Stomach smooth muscle (tissue), 2 donors: ENCODE measurements around the gene ARPP21.

Experiments used
- H3K27ac ChIP-seq: one replicate; pipeline ENCODE4 v1.7.0; 2013; ENCODE audit warnings: mild to moderate bottlenecking, low read length, inconsistent platforms
- H3K27me3 ChIP-seq, 2 donors: one replicate each; pipeline ENCODE4 v1.7.0; 2013; ENCODE audit warnings: low read length in 2 of 2; ENCODE audit not compliant: insufficient read depth in 2 of 2, control insufficient read depth in 1 of 2
- H3K36me3 ChIP-seq, 2 donors: one replicate each; pipeline ENCODE4 v1.7.0; 2013; ENCODE audit warnings: low read length in 2 of 2; ENCODE audit not compliant: control insufficient read depth in 2 of 2, insufficient read depth in 2 of 2
- H3K4me1 ChIP-seq: one replicate; pipeline ENCODE4 v1.7.0; 2013; ENCODE audit warnings: low read length; ENCODE audit not compliant: control insufficient read depth, insufficient read depth
- H3K4me3 ChIP-seq, 2 donors: one replicate each; pipeline ENCODE4 v1.7.0; 2013; ENCODE audit warnings: low read length in 2 of 2
- H3K9ac ChIP-seq, 2 donors: one replicate each; pipeline ENCODE4 v1.7.0; 2013; ENCODE audit warnings: low read length in 2 of 2, mild to moderate bottlenecking in 1 of 2
- H3K9me3 ChIP-seq, 2 donors: one replicate each; pipeline ENCODE4 v1.7.0; 2013; ENCODE audit warnings: low read length in 2 of 2; ENCODE audit not compliant: control insufficient read depth in 2 of 2
- donor health status: healthy.
- donor health status: Pancreatic carcinoma.

Gene ARPP21

GRCh38 chr3:35639254-35640186 lies at the start of gene ARPP21:
Gene ARPP21 (plus strand): TSS chr3:35639525. CDS start chr3:35681752, 42,227 bp downstream.
- Histone ChIP-seq H3K4me3 (peak within 1 kb of the TSS; percentile 71 to 80), H3K36me3 (no peaks in the 10 kb centered on the region), H3K9me3 (no peaks in the 10 kb centered on the region), H3K27me3 (peaks cover 8 to 21% of the 10 kb centered on the region in 2 donors), H3K27ac (no peak within 1 kb of the TSS), H3K4me1 (peaks cover 7% of the 10 kb centered on the region), H3K9ac (no peak within 1 kb of the TSS)

- H3K27ac ChIP-seq = no peak overlapping the region
- no peaks in the 10 kb centered on the region for H3K9me3 ChIP-seq
- H3K27me3 ChIP-seq = no peaks in the 10 kb centered on the region
- H3K4me3 ChIP-seq = no peak overlapping the region
- no peaks in the 10 kb centered on the region for H3K36me3 ChIP-seq
- H3K9ac ChIP-seq = no peak overlapping the region
- H3K4me1 ChIP-seq = no peaks in the 10 kb centered on the region
These were observed 46.6 kb upstream of the ARPP21 start for GRCh38 chr3:35592589-35593295.

DNA sequence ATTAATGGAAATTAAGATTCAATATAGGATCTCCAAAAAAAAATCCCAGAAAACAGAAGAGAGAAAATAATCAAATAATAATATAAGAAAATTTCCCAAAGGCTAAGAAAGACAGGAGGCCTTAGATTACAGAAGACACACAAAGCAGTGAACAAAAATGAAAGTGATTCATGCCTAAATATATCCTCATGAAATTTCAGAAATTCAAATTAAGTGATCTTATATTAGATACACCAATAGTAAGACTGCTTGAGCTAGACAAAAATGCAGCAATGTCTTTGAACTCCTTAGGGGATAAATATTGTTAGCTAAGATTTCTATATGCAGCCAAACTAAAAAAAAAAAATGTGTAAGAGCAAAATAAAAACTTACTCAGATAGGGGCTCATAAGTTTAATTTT lies 44.6 kb upstream of the ARPP21 start:
- H3K4me3 ChIP-seq = no peak overlapping the region
- H3K27ac ChIP-seq = no peak overlapping the region
- H3K9ac ChIP-seq = no peak overlapping the region
- no peaks in the 10 kb centered on the region for H3K27me3 ChIP-seq
- H3K36me3 ChIP-seq = no peaks in the 10 kb centered on the region
- H3K4me1 ChIP-seq = no peaks in the 10 kb centered on the region
- no peaks in the 10 kb centered on the region for H3K9me3 ChIP-seq

GRCh38 chr3:35596335-35596995 lies 42.9 kb upstream of the ARPP21 start:
- H3K9ac ChIP-seq = no peak overlapping the region
- no peaks in the 10 kb centered on the region for H3K4me1 ChIP-seq
- H3K9me3 ChIP-seq = no peaks in the 10 kb centered on the region
- no peak overlapping the region for H3K27ac ChIP-seq
- H3K27me3 ChIP-seq = no peaks in the 10 kb centered on the region
- no peak overlapping the region for H3K4me3 ChIP-seq
- no peaks in the 10 kb centered on the region for H3K36me3 ChIP-seq

- no peaks in the 10 kb centered on the region for H3K27me3 ChIP-seq
- H3K4me3 ChIP-seq = no peak overlapping the region
- no peaks in the 10 kb centered on the region for H3K4me1 ChIP-seq
- no peak overlapping the region for H3K27ac ChIP-seq
- no peaks in the 10 kb centered on the region for H3K9me3 ChIP-seq
- H3K9ac ChIP-seq = no peak overlapping the region
- no peaks in the 10 kb centered on the region for H3K36me3 ChIP-seq
These were observed 41.8 kb upstream of the ARPP21 start for GRCh38 chr3:35597490-35597889.

GRCh38 chr3:35598804-35599203 lies 40.5 kb upstream of the ARPP21 start:
- H3K9ac ChIP-seq = no peak overlapping the region
- no peak overlapping the region for H3K27ac ChIP-seq
- no peaks in the 10 kb centered on the region for H3K9me3 ChIP-seq
- H3K4me3 ChIP-seq = no peak overlapping the region
- no peaks in the 10 kb centered on the region for H3K4me1 ChIP-seq
- no peaks in the 10 kb centered on the region for H3K27me3 ChIP-seq
- H3K36me3 ChIP-seq = no peaks in the 10 kb centered on the region

DNA sequence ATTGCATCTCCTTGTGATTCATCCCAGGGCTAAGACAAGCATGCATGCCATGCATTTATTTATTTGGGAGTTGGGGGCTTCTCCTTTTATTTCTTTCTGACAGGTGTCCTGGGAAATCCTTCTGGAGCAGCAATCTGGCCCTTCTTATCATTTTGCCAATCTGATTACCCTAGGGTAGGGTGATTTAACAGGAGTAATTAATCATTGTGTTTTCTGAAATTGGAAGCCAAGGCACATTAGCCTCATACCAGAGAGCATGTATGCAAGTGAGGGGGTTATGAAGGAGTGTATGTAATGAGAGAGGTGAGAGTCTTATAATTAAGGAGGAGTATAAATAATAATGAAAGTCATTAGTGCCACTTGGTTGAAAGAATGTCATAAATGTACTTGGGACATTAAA lies 37.4 kb upstream of the ARPP21 start:
- Histone ChIP-seq H3K27ac (no peak overlapping the region), H3K9me3 (peaks cover 0 to 2% of the 10 kb centered on the region in 2 donors), H3K9ac (no peak overlapping the region), H3K27me3 (no peaks in the 10 kb centered on the region), H3K4me1 (no peaks in the 10 kb centered on the region), H3K4me3 (no peak overlapping the region), H3K36me3 (no peaks in the 10 kb centered on the region)

- H3K9me3 ChIP-seq = peaks cover 0 to 2% of the 10 kb centered on the region in 2 donors
- no peak overlapping the region for H3K9ac ChIP-seq
- H3K4me3 ChIP-seq = no peak overlapping the region
- no peaks in the 10 kb centered on the region for H3K36me3 ChIP-seq
- H3K4me1 ChIP-seq = no peaks in the 10 kb centered on the region
- H3K27ac ChIP-seq = no peak overlapping the region
- no peaks in the 10 kb centered on the region for H3K27me3 ChIP-seq
These were observed 36.9 kb upstream of the ARPP21 start for GRCh38 chr3:35602395-35602936.

GRCh38 chr3:35616346-35616745 lies 23.0 kb upstream of the ARPP21 start:
- Histone ChIP-seq H3K27ac (no peak overlapping the region), H3K36me3 (no peaks in the 10 kb centered on the region), H3K4me3 (no peak overlapping the region), H3K9me3 (no peaks in the 10 kb centered on the region), H3K9ac (no peak overlapping the region), H3K27me3 (no peaks in the 10 kb centered on the region), H3K4me1 (no peaks in the 10 kb centered on the region)

DNA sequence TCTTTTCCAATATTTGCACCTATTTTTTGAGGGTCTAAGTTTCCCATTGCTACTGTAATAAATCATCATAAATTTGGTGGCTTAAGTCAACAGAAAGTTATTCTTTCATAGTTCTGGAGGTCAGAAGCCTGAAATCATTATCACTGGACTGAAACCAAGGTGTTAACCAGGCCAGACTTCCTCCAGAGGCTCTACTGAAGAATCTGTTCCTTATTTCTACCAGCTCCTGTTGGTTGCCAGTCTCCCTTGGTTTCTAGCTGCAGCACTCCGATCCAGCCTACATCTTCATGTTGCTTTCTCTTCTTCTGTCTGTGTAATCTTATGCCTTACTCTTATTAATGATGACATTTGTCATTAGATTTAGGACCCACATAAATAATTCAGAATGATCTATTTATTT lies 22.0 kb upstream of the ARPP21 start:
- Histone ChIP-seq H3K9me3 (no peaks in the 10 kb centered on the region), H3K9ac (no peak overlapping the region), H3K4me1 (no peaks in the 10 kb centered on the region), H3K36me3 (no peaks in the 10 kb centered on the region), H3K27ac (no peak overlapping the region), H3K4me3 (no peak overlapping the region), H3K27me3 (no peaks in the 10 kb centered on the region)
